ENCODE data around the gene MRPL39. TPM values are rescaled to one million over a fixed set of nuclear protein-coding genes. Genes with fewer than 3 reads are reported as not detected.

The MRPL39 gene
- total and polyA plus RNA-seq, 11 donors = 37.6 to 93.6 (median 50.3) TPM

GRCh38 chr21:25640202-25640942 is 33.1 kb upstream of the MRPL39 start:
- WGBS, 4 donors = 5 to 8% (median 7%) methylated on average over 23 to 27 of the region's 27 CpGs
- ATAC-seq = peak; percentile 21 to 67 (median 58)
- Histone ChIP-seq H3K27ac (peak overlapping the region; percentile 77 to 93 (median 86)), H3K4me1 (peaks cover 0 to 24% (median 18%) of the 10 kb centered on the region in 12 donors), H3K27me3 (no peaks in the 10 kb centered on the region), H3K36me3 (peaks cover 0 to 20% (median 0%) of the 10 kb centered on the region in 9 donors), H3K9me3 (no peaks in the 10 kb centered on the region), H3K4me3 (peak overlapping the region; percentile 67 to 94 (median 78))
- TF ChIP-seq, protein P1, sequence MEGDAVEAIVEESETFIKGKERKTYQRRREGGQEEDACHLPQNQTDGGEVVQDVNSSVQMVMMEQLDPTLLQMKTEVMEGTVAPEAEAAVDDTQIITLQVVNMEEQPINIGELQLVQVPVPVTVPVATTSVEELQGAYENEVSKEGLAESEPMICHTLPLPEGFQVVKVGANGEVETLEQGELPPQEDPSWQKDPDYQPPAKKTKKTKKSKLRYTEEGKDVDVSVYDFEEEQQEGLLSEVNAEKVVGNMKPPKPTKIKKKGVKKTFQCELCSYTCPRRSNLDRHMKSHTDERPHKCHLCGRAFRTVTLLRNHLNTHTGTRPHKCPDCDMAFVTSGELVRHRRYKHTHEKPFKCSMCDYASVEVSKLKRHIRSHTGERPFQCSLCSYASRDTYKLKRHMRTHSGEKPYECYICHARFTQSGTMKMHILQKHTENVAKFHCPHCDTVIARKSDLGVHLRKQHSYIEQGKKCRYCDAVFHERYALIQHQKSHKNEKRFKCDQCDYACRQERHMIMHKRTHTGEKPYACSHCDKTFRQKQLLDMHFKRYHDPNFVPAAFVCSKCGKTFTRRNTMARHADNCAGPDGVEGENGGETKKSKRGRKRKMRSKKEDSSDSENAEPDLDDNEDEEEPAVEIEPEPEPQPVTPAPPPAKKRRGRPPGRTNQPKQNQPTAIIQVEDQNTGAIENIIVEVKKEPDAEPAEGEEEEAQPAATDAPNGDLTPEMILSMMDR (IDR thresholded peaks at IDR 0.05) = no peak
- TF ChIP-seq POLR2A (IDR thresholded peaks at IDR 0.05) = no peak
- intact Hi-C loops (cut with DNase I) = loop anchor here in 4 of 10 donors (5.0 to 10.0 kb wide), 2 partner anchors 52 to 64 kb away; no protein-coding TSS in a partner anchor
- DNase-seq = peak; percentile 30 to 71 (median 54)

DNA sequence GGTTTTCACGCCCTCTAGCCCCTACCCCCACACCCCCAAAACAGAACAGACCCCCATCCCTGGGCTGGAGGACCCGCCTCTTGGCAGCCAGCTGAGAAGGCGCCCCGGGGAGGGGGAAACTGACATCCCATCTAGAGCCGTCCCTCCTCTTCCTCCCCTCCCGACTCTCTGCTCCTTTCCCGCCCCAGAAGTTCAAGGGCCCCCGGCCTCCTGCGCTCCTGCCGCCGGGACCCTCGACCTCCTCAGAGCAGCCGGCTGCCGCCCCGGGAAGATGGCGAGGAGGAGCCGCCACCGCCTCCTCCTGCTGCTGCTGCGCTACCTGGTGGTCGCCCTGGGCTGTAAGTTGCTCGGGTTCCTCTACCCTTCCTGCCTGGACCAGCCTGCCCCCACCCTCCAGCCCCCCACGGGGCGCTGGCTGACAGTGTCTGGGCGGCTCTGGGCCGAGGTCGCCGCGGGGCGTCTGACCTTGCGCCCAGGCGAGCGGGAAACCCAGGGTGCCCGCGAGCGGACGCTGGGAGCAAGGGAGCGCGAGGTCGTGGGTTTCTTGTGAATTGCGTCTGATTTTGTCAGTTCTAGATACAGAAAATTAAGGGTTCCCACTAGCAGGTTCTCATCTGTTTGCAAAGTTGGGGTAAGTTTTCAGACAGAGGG is 32.4 kb upstream of the MRPL39 start:
- WGBS, 4 donors = 0 to 1% (median 0%) methylated on average over 29 to 40 of the region's 40 CpGs
- peak; percentile 53 to 76 (median 60) for DNase-seq
- intact Hi-C loops (cut with DNase I) = loop anchor here in 9 of 10 donors (1.0 to 10.0 kb wide), 6 partner anchors 31 to 69 kb away; no protein-coding TSS in a partner anchor

DNA sequence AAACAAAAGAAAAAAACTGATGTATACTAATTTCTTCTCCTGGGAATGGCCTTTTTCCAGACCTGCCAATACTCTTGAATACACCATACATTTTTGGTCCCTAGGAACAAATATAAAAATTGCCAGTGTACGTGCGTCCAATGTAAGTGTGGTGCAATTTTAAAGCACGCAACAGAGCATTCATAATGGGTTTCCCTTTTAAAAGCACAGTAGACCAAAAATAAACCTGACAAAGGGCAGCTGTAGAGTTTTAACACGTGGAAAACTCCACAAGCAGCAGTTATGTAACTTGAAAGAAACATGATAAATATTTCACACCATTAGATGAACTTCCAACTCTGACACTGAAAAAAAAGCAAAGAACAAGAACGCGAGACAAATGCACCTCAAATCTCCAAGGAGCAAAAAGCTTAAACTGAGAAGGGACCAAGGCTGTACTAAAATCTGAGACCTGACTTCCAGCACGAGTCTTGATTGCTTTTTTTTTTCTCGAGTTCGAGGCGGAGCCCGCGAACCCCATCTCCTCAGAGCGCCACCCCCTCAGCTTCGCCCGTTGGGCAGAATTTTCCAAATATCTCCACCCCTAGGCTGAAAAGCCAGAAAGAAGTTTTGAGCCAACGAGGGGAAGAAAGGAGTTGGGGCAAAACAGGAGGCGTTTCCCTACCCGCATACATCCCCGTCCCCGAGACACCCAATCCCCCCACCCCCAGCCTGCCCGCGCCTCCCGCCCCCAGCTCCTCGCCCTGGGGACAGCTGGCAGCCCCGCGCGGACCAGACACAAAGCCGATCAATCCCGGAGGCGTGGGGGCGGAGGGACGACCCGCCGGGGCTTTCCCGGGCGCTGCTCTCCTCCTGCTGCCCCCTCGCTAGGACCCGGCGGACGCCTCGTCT is 31.6 kb upstream of the MRPL39 start, which contains the start of gene JAM2:
JAM2 (plus strand) TSS at position 599 of the 891 bp plus-strand sequence. CDS start 564 bp downstream, outside the sequence.
- Histone ChIP-seq H3K4me3 (peak within 1 kb of the TSS; percentile 67 to 94 (median 78)), H3K9me3 (no peaks in the 10 kb centered on the region), H3K4me1 (peaks cover 0 to 24% (median 18%) of the 10 kb centered on the region in 12 donors), H3K27ac (peak within 1 kb of the TSS; percentile 77 to 93 (median 86)), H3K36me3 (peaks cover 0 to 14% (median 0%) of the 10 kb centered on the region in 9 donors), H3K27me3 (no peaks in the 10 kb centered on the region)
- ATAC-seq (peak; percentile 53 to 78 (median 68)), DNase-seq (peak in 4 of 5 donors; percentile 39 to 63 (median 60))
- intact Hi-C loops (cut with DNase I) = loop anchor here in 7 of 10 donors (1.0 to 10.0 kb wide), 4 partner anchors 30 to 69 kb away; no protein-coding TSS in a partner anchor
- 0 to 1% (median 0%) methylated on average over 25 to 41 of the region's 41 CpGs for WGBS, 4 donors
- no peak for TF ChIP-seq POLR2A (IDR thresholded peaks at IDR 0.05)
- TF ChIP-seq, protein P1 (IDR thresholded peaks at IDR 0.05) = no peak

More for the DNA sequence above, 32.4 kb upstream of the MRPL39 start:
- ATAC-seq = peak; percentile 47 to 88 (median 80)
- Histone ChIP-seq H3K9me3 (no peaks in the 10 kb centered on the region), H3K4me1 (peaks cover 0 to 24% (median 18%) of the 10 kb centered on the region in 12 donors), H3K27me3 (no peaks in the 10 kb centered on the region), H3K27ac (peak overlapping the region; percentile 77 to 93 (median 86)), H3K36me3 (peaks cover 0 to 14% (median 0%) of the 10 kb centered on the region in 9 donors), H3K4me3 (peak overlapping the region; percentile 67 to 94 (median 78))
- no peak for TF ChIP-seq POLR2A (IDR thresholded peaks at IDR 0.05)
- TF ChIP-seq, protein P1 (IDR thresholded peaks at IDR 0.05) = peak in 11 of 12 donors; percentile 12 to 62 (median 47)
